ENCODE data around the gene CATSPERZ.

CATSPERZ gene

GRCh38 chr11:64285885-64286800, 14.0 kb upstream of the CATSPERZ start:
- peak; percentile 28 to 32 for DNase-seq

- no peak for DNase-seq
These were observed 13.4 kb upstream of the CATSPERZ start for GRCh38 chr11:64286801-64287159.

GRCh38 chr11:64287676-64288352, 12.3 kb upstream of the CATSPERZ start:
- no peak for DNase-seq

GRCh38 chr11:64288353-64288750, 11.8 kb upstream of the CATSPERZ start:
- no peak for DNase-seq

GRCh38 chr11:64289002-64289564, 11.1 kb upstream of the CATSPERZ start:
- no peak for DNase-seq

GRCh38 chr11:64290352-64291261, 9.6 kb upstream of the CATSPERZ start:
- no peak for DNase-seq

- no peak for DNase-seq
These were observed 8.9 kb upstream of the CATSPERZ start, which contains the start of gene KCNK4 for GRCh38 chr11:64291262-64291751. Gene KCNK4, plus strand, starts transcription at chr11:64291302. Its CDS starts 1,717 bp downstream, at chr11:64293019.

GRCh38 chr11:64291752-64292459, 8.3 kb upstream of the CATSPERZ start:
- no peak for DNase-seq

GRCh38 chr11:64292460-64293254, 7.5 kb upstream of the CATSPERZ start:
- no peak for DNase-seq

GRCh38 chr11:64294774-64295173, 5.4 kb upstream of the CATSPERZ start:
- no peak for DNase-seq

- no peak for DNase-seq
These were observed 4.4 kb upstream of the CATSPERZ start for GRCh38 chr11:64295760-64296159.

GRCh38 chr11:64296236-64296635, 3.9 kb upstream of the CATSPERZ start:
- no peak for DNase-seq

- no peak for DNase-seq
These were observed 3.1 kb upstream of the CATSPERZ start for GRCh38 chr11:64296830-64297698.

- no peak for DNase-seq
These were observed 2.3 kb upstream of the CATSPERZ start for GRCh38 chr11:64297699-64298358.

- no peak for DNase-seq
These were observed 952 bp upstream of the CATSPERZ start for GRCh38 chr11:64298966-64299846.

GRCh38 chr11:64303109-64304031, 3.2 kb downstream of the CATSPERZ start:
- no peak for DNase-seq

GRCh38 chr11:64304032-64304315, 3.8 kb downstream of the CATSPERZ start:
- no peak for DNase-seq

Data from Kasumi-1 (cell line).